Effector memory CD4-positive, alpha-beta T cell (primary cell): Measurements from ENCODE around the gene MRPL17.

Experiments used
- DNase-seq, 3 donors: peaks; one replicate each; pipeline ENCODE4 v3.0.0-alpha.2; 2020
- H3K27ac ChIP-seq: 2 replicates; pipeline ENCODE4 v1.7.0; 2013; ENCODE audit warnings: mild to moderate bottlenecking, low read length, moderate library complexity; ENCODE audit not compliant: insufficient read depth, poor library complexity, severe bottlenecking
- H3K27me3 ChIP-seq: replicated peaks from 2 replicates; pipeline ENCODE4 v1.7.0; 2013; ENCODE audit warnings: mild to moderate bottlenecking, low read length; ENCODE audit not compliant: insufficient read depth, control insufficient read depth, poor library complexity, severe bottlenecking
- H3K36me3 ChIP-seq: 2 replicates; pipeline ENCODE4 v1.7.0; 2013; ENCODE audit warnings: mild to moderate bottlenecking, low read length, moderate library complexity; ENCODE audit not compliant: control insufficient read depth, insufficient read depth
- H3K4me1 ChIP-seq: 2 replicates; pipeline ENCODE4 v1.7.0; 2013; ENCODE audit warnings: low read length, mild to moderate bottlenecking; ENCODE audit not compliant: control insufficient read depth, insufficient read depth, poor library complexity, severe bottlenecking
- H3K4me3 ChIP-seq: 2 replicates; pipeline ENCODE4 v1.7.0; 2013; ENCODE audit warnings: low read length, low read depth, mild to moderate bottlenecking; ENCODE audit not compliant: insufficient read depth, poor library complexity, severe bottlenecking
- H3K9me3 ChIP-seq: 2 replicates; pipeline ENCODE4 v1.7.0; 2013; ENCODE audit warnings: mild to moderate bottlenecking, low read length, moderate library complexity; ENCODE audit not compliant: control insufficient read depth

The MRPL17 gene

DNA sequence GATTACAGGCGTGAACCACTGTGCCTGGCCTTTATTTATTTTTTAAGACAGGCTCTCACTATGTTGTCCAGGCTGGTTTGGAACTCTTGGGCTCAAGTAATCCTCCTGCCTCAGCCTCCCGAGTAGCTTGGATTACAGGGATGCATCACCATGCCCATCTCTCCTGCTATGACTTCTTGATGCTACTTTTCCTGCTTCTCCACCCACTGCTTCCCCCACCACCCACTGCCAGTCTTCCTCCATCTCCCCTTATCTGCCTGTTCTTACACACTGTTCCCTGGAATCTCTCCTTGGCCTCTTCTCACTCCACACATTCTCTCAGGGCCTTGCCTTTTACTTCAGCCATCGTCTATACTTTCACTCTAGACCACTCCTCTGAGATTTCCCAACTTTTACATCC, 46.7 kb downstream of the MRPL17 start:
- no peak overlapping the region for H3K27ac ChIP-seq

DNA sequence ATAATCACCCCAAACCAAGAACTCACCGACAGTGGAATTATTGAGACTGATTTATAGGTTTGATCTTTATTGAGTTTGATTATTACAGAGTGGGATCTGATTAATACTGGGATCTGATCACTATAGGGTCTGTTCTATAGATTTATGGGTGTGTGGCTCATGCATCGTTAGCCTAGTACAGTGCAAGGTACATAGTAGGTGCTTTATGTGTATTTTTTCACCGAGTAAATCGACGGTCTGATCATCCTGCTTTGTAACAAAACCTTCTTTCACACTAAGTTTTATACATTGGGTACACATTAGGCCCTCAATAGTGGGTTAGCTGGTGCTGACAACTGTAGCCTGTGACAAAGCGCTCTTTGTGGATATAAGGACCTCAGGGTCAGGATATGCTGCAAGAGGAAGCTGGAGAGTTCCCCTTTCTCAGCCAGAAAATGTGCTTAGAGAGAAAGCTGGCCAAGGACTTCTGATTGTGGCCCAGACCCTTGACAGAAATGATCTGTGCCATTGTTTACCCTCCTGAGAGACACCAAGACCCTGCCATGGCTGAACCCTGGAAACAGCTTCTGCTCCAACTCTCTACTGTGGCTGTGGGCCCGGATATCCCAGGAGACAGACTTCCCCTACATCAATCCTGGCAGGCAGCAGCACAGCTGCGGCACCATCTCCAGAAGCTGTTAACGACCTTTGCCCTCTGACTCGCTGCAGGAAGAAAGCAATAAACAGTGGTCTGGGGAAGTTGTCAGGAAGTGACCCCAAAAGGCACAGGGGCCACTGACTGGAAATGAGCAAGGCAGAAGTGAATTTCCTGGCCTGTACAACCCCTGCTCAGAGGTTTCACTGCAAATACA, 47.8 kb downstream of the MRPL17 start:
- no peak overlapping the region for H3K4me3 ChIP-seq
- H3K4me1 ChIP-seq, result no peaks in the 10 kb centered on the region
- no peak overlapping the region for H3K27ac ChIP-seq
- no peaks in the 10 kb centered on the region for H3K27me3 ChIP-seq
- no peaks in the 10 kb centered on the region for H3K9me3 ChIP-seq
- peaks cover 12% of the 10 kb centered on the region for H3K36me3 ChIP-seq
- DNase-seq, result no peak

More for the DNA sequence above, 46.7 kb downstream of the MRPL17 start:
- DNase-seq, result no peak
- H3K27me3 ChIP-seq, result no peaks in the 10 kb centered on the region
- no peaks in the 10 kb centered on the region for H3K4me1 ChIP-seq
- peaks cover 13% of the 10 kb centered on the region for H3K36me3 ChIP-seq
- H3K9me3 ChIP-seq, result no peaks in the 10 kb centered on the region
- no peak overlapping the region for H3K4me3 ChIP-seq

DNA sequence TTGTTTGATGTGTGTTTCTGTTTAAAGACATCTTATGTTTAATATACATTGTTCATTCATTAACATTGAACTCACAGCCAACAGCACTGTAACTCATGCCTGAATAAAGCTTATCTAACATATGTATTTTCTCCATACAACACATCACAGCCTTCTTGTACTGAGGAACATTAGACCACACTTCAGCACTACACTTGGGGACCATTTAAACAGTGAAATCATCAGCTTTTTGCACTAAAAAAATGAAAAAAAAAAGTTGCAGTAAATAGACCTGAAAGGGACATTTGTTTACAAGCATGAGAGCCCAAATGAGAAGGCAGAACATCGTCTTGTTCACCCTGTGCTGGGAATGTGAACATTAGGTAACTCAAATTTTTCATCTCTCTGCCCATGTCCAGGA, 48.6 kb downstream of the MRPL17 start:
- Histone ChIP-seq H3K27ac (no peak overlapping the region), H3K4me1 (no peaks in the 10 kb centered on the region)
- DNase-seq, result no peak

DNA sequence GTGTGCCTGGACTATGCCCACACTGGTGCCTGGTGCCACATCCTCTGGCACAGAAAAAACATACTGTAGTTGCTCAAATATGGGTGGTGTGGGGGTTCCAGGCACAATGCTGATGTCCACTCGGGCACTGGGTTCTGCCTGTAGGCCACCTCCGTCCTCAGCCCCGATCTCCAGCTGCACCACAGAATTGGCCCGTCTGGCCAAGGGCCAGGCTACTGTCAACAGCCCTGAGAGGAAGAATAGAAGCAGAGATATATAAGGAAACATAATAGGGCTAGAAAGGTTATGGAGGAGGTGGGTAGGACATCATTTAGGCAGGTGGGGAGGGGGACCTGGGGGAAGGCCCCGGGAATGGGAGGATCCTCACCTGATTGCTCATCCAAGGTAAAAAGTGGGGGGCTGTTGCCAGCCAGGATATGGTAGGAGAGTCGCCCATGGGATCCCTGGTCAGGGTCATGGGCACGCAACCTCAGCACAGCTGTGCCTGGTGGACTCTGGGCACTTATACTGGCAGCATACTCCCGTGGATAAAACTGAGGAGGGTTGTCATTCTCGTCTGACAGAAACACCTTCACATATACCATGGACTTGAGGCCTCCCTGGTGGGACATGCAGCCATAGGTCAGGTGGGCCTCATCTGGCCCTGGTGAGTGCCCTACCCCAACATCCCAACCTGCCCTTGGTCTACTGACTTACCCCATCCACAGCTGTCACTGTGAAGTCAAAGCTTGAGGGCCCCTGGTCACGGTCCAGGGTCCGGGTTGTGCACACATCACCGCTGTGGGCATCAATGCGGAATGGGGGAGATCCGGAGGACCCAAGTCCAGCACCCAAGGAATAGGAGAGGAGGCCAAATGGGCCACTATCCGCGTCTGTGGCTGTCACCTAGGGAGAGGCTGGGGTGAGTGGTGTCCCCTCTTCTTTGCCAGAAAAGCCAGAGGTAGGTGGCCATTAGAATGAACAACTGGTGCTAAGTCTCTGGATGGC, 49.4 kb downstream of the MRPL17 start:
- DNase-seq, result no peak
- Histone ChIP-seq H3K27ac (no peak overlapping the region), H3K27me3 (no peaks in the 10 kb centered on the region), H3K4me1 (no peaks in the 10 kb centered on the region), H3K9me3 (no peaks in the 10 kb centered on the region), H3K4me3 (no peak overlapping the region), H3K36me3 (peaks cover 3% of the 10 kb centered on the region)

More for the DNA sequence above, 48.6 kb downstream of the MRPL17 start:
- Histone ChIP-seq H3K4me3 (no peak overlapping the region), H3K9me3 (no peaks in the 10 kb centered on the region), H3K36me3 (peaks cover 7% of the 10 kb centered on the region), H3K27me3 (no peaks in the 10 kb centered on the region)

DNA sequence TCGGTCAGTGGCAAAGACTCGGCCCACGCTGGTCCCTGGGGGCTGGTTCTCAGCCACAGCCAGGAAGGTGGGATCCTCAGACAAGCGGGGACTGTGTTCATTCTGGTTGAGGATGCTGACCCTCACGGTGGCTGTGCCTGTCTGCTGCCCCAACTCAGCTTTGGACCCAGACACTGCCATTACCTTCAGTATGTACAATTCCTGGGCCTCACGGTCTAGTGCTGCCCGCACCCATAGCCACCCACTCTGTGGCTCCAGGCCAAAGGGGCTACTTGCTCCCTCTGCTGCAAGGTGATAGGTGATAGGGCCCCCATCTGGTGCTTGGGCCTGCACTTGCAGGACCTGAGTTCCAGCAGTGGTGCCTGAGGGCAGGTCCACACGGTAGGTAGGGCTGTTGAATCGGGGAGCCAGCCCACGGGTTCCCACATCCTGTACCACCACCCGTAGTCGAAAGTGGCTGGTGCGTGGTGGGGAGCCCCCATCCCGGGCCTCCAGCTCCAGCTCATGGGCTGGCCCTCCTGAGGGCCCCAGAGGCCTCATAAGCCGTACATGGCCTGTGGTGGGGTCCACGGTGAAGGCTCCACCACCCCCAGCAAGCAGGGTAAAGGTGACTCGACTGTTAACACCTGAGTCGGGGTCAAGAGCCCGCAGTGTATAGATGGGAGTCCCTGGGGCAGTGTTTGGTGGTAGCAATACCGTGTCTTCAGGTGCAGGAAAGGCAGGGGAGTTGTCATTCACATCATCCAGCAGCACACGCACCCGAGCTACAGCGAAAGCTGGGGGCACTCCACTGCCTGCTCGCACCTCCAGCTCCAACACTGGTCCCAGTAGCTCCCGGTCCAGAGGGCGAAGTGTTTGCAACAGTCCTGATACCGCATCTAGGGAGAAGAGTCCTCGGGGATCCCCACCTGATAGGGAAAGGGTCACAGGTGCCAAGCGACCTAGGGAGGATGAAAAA, 50.7 kb downstream of the MRPL17 start:
- Histone ChIP-seq H3K27ac (no peak overlapping the region), H3K36me3 (peaks cover 3% of the 10 kb centered on the region), H3K27me3 (no peaks in the 10 kb centered on the region), H3K9me3 (no peaks in the 10 kb centered on the region), H3K4me3 (no peak overlapping the region), H3K4me1 (no peaks in the 10 kb centered on the region)
- no peak for DNase-seq

DNA sequence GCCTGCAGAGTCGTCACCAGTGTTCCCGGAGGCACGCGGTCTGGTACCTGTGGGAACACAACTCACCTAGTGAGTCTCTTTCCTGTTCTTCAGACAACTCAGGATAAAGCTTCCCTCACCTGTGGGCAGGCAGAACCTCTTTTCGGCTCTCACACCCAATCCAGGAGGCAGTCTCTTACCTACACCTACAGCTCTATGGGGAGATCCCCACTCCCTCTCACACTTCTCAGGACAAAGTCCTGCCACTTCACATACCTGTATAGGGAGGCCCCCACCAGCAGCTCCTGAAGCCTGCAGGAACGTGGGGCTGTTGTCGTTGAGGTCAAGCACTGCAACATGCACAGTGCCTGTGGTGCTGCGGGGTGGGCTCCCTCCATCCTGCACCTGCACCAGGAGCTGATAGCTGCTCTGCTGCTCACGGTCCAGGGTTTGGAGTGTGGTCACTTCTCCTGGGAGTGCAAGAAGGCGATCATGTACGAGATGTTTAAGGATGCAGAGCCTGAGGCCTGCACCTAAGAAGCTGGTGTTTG, 51.7 kb downstream of the MRPL17 start:
- H3K9me3 ChIP-seq, result no peaks in the 10 kb centered on the region
- no peak overlapping the region for H3K4me3 ChIP-seq
- no peaks in the 10 kb centered on the region for H3K27me3 ChIP-seq
- H3K27ac ChIP-seq, result no peak overlapping the region
- H3K36me3 ChIP-seq, result peaks cover 3% of the 10 kb centered on the region
- H3K4me1 ChIP-seq, result no peaks in the 10 kb centered on the region
- DNase-seq, result no peak

DNA sequence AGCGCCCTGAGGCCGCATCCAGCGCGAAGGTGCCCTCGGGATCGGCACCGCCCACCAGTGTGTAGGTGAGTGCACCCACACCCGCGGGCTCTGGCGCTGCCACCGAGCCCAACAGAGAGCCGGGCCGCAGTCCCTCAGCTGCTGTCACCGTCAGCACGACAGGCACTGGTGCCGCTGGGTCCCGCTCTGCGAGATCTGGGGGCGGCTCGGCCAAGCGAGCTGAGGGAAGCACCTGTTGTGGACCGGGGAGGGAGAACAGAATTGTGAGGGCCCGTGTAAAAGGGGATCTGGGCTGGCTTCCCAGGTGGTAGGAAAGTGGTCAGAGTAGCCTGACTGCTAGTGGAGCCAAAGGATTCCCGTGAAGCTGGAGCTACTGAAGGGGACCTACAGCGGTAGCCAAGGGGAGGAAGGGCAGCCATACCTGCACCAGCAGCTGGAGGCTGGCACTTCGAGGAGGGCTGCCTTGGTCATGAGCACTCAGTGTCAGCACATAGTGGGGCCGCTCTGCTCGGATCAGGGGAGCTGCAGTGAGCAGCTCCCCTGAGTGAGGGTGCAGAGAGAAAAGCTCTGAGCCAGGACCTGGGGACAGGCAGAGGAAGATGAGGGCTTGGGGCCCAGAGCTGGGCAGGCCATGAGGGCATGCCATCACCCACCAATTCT, 52.4 kb downstream of the MRPL17 start:
- Histone ChIP-seq H3K4me3 (no peak overlapping the region), H3K36me3 (peaks cover 3% of the 10 kb centered on the region), H3K9me3 (no peaks in the 10 kb centered on the region), H3K27ac (no peak overlapping the region), H3K4me1 (no peaks in the 10 kb centered on the region), H3K27me3 (no peaks in the 10 kb centered on the region)
- no peak for DNase-seq
